D721Med (cell line): ENCODE data around the gene LXN.

Experiments used
- DNase-seq: peaks from one replicate; pipeline ENCODE4 v3.0.0; 2011; ENCODE audit warnings: low spot score; ENCODE audit not compliant: insufficient read length
- FAIRE-seq: peaks from 2 replicates; lab custom pipeline; 2011; peaks lifted over from hg19 to GRCh38; lab: Jason Lieb, UNC
- TF ChIP-seq, protein P1 (sequence below): IDR thresholded peaks from 2 replicates; pipeline ENCODE4 v1.5.1; 2012; ENCODE audit warnings: mild to moderate bottlenecking, control low read depth; ENCODE audit not compliant: insufficient read depth; ENCODE audit errors: missing control alignments

The LXN gene

DNA sequence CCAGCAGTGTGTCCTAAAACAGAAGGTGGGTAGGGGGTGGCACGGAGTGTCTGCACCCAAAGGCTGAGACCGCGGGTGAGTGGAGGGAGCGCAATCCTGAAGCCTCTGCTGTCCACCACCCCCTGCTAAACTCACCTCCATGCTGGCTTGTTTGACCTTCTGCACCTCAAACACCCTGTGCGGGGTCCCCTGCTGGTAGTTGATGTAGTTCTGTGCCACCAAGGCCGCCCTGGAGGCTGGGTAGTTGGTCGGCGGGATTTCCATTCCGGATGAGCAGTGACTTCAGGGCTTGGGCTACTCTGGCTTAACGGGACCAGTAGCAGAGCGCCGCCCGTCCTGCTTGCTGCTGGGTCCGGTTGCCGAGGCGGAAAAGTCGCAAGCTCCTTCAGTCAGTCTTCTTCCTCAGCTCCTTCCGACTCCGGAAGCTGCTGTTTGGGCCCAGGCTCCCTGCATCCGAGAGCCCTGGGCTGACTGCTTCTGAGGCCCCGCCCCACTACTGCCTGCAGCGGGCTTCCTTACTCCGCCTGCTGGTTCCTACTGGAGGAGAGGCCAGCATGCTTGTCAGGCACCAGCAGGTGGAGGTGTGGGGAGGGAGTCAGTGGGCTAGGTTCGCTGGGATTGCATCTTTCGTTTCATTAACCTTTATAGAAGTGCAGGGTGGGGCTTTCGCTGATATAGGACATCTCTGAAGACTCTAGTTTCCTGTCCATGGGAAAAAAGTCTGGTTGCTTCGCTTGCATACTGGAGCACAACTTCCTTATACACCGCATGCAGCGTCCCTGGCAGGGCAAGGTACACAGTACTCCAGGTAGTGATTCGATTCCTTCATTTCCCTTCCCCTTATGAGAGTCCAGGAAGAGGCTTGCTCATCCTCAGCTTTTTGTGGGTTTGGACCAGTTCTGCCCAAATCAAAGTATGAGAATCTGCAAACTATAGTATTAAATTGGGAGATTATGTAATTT is at the start of gene LXN:
Gene LXN (minus strand): TSS at position 434 of the 962 bp plus-strand sequence. CDS start 170 bp downstream, at position 264.
- TF ChIP-seq, protein P1, sequence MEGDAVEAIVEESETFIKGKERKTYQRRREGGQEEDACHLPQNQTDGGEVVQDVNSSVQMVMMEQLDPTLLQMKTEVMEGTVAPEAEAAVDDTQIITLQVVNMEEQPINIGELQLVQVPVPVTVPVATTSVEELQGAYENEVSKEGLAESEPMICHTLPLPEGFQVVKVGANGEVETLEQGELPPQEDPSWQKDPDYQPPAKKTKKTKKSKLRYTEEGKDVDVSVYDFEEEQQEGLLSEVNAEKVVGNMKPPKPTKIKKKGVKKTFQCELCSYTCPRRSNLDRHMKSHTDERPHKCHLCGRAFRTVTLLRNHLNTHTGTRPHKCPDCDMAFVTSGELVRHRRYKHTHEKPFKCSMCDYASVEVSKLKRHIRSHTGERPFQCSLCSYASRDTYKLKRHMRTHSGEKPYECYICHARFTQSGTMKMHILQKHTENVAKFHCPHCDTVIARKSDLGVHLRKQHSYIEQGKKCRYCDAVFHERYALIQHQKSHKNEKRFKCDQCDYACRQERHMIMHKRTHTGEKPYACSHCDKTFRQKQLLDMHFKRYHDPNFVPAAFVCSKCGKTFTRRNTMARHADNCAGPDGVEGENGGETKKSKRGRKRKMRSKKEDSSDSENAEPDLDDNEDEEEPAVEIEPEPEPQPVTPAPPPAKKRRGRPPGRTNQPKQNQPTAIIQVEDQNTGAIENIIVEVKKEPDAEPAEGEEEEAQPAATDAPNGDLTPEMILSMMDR, result no peak
- FAIRE-seq (no peak), DNase-seq (no peak)

DNA sequence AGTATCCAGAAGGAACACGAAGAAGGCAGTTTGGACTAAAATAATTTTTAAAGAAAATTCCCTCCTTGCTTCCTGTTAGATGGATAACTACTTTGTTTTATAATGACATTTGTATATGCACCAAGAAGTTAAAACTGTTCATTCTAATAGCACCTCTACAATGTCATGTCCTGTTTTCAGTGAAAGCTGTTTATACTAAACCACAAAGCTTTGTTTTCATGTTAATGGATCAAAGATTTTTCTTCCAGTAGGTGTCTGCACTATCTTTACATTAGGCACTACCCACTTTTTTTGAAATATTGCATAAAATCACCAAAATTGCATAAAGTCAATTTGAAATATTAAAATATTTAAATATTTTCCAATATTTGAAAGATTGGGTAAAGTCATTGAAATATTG is 49.7 kb upstream of the LXN start:
- no peak for DNase-seq
- TF ChIP-seq, protein P1, result no peak
- FAIRE-seq, result no peak

GRCh38 chr3:158718490-158719170 is 46.2 kb upstream of the LXN start:
- DNase-seq (no peak), FAIRE-seq (no peak)
- TF ChIP-seq, protein P1, result no peak

GRCh38 chr3:158717576-158717975 is 45.1 kb upstream of the LXN start:
- TF ChIP-seq, protein P1, result no peak
- DNase-seq (no peak), FAIRE-seq (no peak)

DNA sequence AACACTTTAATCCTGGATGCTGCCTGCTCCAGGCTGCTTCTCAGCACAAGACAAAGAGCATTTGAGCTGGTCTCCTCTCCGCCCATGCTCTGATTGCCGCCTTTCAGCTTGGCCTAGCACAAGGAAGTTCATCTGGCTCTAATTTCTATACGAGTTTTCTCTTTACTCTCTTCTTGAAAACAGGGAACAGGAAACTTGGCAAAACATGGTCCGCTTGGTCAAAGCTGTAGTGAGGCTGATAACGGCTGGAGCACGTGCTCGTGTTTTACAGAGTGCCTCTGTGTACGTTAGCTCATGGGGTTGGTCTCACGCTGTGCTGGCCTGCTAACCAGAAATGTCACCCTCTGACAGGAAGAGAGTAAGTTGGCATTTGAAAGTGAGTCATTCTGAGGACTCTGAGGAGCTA is 40.6 kb upstream of the LXN start:
- TF ChIP-seq, protein P1, result no peak
- no peak for DNase-seq
- no peak for FAIRE-seq

DNA sequence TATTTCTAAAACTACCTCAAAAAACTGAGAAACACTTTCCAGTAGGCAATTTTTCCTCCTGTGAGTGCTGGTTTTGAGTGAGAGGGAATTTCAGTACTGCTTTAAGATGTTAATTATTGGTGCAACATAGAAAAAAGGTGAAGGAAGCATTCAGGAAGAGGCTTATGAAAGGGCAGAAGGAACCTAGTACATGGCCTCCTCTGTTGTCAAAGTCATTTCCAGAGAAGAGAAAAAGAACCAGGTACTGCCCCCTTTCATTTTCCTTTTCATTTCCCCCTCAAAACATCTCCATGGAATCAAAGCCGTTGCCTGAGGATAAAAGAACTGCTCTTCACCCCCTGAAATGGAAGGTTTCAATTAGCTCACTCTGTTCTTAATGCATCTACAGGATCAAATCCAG is 40.0 kb upstream of the LXN start:
- FAIRE-seq, result no peak
- TF ChIP-seq, protein P1, result no peak

More for the DNA sequence above, 40.0 kb upstream of the LXN start:
- no peak for DNase-seq
